Renal pelvis (tissue), 12 donors: ENCODE measurements around the gene KCNQ4. TPM values are rescaled to one million over a fixed set of nuclear protein-coding genes. Genes with fewer than 3 reads are reported as not detected.

ENCODE experiments used
- DNase-seq: peaks from one replicate; pipeline ENCODE4 v3.0.0-alpha.2; 2013
- long read RNA-seq, 16 experiments: transcript quantifications; one replicate each; lab custom pipeline, GENCODE V29; 2026
- polyA plus RNA-seq, 3 donors: library from polyadenylated mRNA; unstranded; fragments of 120-200 nt; gene quantifications; one replicate each; pipeline ENCODE4 v1.2.1, GENCODE V29; 2013; ENCODE audit not compliant: insufficient read length in 3 of 3

The KCNQ4 gene
- polyA plus RNA-seq, result 1 to 10 TPM; 2.1 to 2.5 (median 2.5) TPM
- long read RNA-seq, donor 1, full-length matches to known transcripts, result 1 of 1 reads
- long read RNA-seq, donor 1, partial matches to known transcripts, result 0 of 1 reads
- long read RNA-seq, donor 1, other reads (novel, unspliced or antisense), result 0 of 1 reads
- long read RNA-seq, donor 2, partial matches to known transcripts, result 0 of 1 reads
- long read RNA-seq, donor 2, other reads (novel, unspliced or antisense), result 0 of 1 reads
- long read RNA-seq, donor 3, result 0 reads
- long read RNA-seq, donor 4, partial matches to known transcripts, result 0 of 1 reads
- long read RNA-seq, donor 4, other reads (novel, unspliced or antisense), result 0 of 1 reads
- long read RNA-seq, donor 5, result 0 reads
- long read RNA-seq, donor 6, result 0 reads
- long read RNA-seq, donor 7, result 0 reads
- long read RNA-seq, donor 8, result 0 reads
- long read RNA-seq, donor 9, full-length matches to known transcripts, result 1 of 1 reads
- long read RNA-seq, donor 9, partial matches to known transcripts, result 0 of 1 reads
- long read RNA-seq, donor 9, other reads (novel, unspliced or antisense), result 0 of 1 reads
- long read RNA-seq, donor 10, result 0 reads
- long read RNA-seq, donor 11, full-length matches to known transcripts, result 1 of 1 reads
- long read RNA-seq, donor 11, partial matches to known transcripts, result 0 of 1 reads
- long read RNA-seq, donor 11, other reads (novel, unspliced or antisense), result 0 of 1 reads
- long read RNA-seq, donor 12, result 0 reads
- long read RNA-seq, donor 13, result 0 reads
- long read RNA-seq, donor 14, result 0 reads
- long read RNA-seq, donor 15, result 0 reads
- long read RNA-seq, donor 16, result 0 reads

- DNase-seq, result peak; percentile 54
Observed at GRCh38 chr1:40783001-40783905, at the start of gene KCNQ4. Gene KCNQ4 (plus strand): TSS chr1:40783787. CDS start chr1:40784094, 307 bp downstream.

- no peak for DNase-seq
Observed at GRCh38 chr1:40734882-40735628, 48.5 kb upstream of the KCNQ4 start.

DNA sequence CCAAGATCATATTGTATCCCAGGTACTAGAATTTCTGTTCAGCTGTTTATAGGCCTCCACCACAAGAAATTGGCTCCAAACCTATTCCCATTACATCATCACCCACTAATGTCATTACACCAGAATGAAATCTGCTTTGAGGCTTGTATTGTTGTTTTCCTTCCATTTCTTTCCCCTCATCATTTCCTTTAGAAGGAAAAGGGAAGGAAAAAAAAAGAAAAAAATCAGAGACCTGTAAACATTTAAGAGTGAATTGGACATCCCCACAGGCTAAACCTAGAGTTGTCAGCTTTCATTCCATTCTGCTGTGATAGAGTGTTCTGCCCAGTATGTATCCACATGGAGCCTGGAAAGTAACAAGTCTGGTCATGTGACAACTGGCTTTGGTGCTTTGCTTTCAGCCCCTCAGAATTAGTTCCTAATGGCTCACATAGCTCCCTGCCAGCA lies 47.5 kb upstream of the KCNQ4 start:
- no peak for DNase-seq

DNA sequence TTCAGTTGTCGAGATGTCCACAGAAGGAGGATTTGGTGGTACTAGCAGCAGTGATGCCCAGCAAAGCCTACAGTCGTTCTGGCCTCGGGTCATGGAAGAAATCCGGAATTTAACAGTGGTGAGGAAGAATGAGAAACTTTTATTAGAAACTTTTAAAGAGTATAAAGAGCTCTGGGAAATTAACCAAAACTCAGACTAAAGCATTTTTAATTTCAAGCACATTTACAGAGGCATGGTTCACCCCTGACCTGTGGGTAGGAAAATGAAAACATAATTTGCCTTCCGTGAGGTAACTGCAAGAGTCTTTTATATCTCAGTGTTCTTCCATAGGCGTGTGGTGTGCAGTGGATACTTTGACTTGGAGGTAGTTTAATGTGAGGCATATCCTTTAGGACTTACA lies 44.8 kb upstream of the KCNQ4 start:
- no peak for DNase-seq

- no peak for DNase-seq
Observed at GRCh38 chr1:40739455-40740008, 44.1 kb upstream of the KCNQ4 start.

DNA sequence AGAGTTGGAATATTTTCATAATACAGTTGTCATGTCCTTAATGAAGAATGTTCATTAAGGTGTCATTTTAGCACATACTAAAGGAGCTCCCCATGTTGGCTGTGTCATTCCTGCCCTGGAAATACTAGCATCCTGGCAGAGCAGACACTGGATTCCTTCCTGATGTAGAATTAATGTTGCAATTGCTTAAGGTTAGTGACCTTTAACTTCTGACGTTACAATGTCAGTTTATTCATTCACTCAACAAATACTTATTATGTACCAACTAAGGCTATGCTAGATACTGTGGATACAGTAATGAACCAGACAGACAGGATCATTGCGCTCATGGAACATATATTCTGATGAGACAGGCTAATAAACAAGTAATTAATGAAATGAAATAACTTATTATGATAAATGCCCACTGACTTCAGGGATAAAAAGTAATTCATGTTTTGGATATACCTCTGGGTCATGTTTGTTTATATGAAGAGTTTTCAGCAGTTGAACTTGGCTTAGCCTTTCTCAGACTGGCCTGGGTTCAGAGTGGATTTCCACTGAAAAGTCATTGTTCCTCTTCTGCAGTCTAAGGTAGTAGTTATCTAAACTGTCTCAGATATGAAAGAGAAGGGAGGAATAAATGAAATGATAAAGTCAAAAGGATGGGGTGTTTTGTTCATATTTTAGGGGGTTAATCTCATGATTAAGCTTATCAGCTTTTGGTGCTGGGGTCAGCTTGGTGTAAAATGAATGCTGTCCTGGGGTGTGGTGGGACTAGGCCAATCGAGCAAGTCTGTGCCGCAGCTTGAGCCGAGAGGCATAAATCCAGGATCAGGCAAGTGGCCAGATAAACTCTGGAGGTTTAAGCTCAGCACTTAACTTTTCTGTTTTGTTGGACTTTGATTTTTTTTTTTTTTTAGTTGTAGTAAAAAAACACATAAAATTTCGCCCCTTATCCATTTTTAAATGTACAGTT lies 43.3 kb upstream of the KCNQ4 start:
- DNase-seq, result peak; percentile 19

DNA sequence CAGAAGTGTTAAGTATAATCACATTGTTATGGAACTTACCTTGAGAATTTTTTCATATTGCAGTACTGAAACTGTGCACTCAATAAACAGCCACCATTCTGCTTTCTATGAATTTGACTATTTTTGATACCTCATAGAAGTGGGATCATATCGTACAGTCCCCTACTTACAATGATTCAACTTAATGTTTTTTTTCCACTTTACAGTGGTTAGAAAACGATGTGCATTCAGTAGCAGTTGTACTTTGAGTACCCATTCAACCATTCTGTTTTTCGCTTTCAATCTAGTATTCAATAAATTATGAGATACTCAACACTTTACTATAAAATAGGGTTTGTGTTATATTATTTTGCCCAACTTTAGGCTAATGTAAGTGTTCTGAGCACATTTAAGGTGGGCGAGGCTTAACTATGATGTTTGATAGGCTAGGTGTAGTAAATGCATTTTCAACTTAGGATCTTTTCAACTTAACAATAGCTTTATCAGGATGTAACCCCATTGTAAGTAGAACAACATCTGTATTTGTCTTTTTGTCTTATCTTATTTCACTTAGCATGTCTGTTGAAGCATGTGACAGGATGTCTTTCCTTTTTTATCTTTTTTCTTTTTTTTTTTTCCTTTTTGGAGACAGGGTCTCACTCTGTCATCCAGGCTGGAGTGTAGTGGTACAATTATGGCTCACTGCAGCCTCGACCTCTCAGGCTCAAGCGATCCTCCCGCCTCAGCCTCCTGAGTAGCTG lies 42.4 kb upstream of the KCNQ4 start:
- no peak for DNase-seq

GRCh38 chr1:40742363-40743061 lies 41.1 kb upstream of the KCNQ4 start:
- no peak for DNase-seq

DNA sequence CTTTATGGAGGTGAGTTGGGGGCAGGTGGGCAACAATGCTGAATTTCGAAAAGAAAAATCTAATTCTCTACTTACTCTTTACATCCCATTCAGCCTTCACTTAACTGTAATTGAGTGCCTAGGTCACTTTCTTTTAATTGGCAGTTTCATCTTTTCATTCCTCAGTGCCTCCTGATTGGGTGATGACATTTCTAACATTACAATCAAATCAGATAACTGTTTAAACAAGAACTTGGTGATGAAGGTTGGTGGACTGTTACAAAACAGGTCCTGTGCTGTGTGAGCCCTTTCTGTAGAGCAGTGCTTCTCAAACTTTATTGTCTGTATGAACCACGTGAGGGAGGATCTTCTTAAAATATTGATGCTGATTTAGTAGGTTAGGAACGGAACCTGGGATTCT lies 40.1 kb upstream of the KCNQ4 start:
- no peak for DNase-seq

DNA sequence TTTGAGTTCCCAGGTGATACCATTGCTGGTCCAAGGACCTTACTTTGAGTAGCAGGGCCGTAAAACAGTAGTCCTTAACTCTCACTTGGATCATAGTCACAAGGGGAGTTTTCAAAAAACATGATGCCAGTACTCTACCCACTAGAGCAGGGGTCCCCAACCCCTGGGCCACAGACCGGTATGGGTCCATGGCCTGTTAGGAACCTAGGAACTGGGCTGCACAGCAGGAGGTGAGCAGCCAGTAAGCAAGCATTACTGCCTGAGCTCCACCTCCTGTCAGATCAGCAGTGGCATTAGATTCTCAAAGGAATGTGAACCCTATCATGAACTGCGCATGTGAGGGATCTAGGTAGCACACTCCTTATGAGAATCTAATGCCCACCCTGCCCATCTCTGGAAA lies 39.7 kb upstream of the KCNQ4 start:
- no peak for DNase-seq

DNA sequence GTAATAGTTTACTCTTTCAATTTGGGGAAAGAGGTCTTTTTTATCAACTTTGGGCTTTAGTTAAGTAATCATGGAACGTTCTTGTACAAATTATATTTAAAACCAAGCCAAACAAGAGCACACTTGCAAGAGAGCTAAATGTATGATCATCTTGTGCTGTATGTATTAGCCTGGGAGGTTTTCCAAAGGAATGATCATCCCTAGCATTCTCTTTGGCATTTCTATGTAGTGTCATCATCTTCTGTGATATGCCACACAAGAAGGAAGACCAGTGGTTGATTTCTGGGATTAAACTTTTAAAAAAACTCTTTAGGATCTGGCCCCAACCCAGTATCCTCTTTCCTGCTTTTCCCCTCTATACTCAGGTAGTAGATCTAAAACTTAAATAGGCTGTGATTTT lies 38.4 kb upstream of the KCNQ4 start:
- DNase-seq, result no peak

GRCh38 chr1:40746344-40747090 lies 37.1 kb upstream of the KCNQ4 start:
- DNase-seq, result no peak

DNA sequence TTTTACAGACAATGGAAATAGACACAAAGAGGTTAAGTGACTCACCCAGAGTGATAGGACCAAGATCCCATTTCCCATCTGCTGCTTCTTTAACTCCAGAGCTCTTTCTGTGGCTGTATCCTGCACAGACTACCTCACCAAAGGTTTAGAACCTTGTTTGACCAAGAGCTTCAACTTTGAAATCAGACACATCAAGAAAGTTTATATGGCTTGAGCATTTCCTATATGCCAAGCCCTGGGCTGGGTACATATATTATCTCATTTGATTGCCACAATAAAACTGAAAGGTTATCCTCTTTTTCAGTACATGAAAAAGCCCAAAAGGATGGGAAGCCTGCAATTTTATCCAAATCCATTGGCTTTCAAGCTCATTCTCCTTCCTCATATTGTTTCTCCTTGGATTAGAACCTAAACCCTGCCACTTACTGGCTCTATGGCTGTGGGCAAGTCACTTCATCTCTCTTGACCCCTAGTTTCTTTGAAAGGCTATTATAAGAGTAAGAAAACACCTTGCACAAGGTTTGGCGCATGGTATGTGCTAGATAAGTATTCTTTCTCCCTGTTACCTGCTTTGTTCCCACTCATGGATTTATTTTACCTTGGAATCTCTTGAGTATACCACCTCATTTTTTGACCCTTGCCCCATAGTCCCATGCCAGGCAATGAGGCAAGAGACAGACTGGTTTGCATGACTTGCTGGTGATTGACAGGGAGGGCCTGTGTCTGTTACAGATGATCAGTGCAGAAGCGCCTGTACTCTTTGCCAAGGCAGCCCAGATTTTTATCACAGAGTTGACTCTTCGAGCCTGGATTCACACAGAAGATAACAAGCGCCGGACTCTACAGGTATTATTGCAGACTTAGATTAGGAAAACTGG lies 34.5 kb upstream of the KCNQ4 start:
- no peak for DNase-seq

GRCh38 chr1:40749817-40750216 lies 33.8 kb upstream of the KCNQ4 start:
- DNase-seq, result no peak

- DNase-seq, result no peak
Observed at GRCh38 chr1:40750451-40750908, 33.1 kb upstream of the KCNQ4 start.

GRCh38 chr1:40751802-40752201 lies 31.8 kb upstream of the KCNQ4 start:
- no peak for DNase-seq
